Hematopoietic multipotent progenitor cell treated with erythropoietin and hydrocortisone succinate and interleukin-3 and kit ligand, for 17 days (in vitro differentiated cells): ENCODE measurements around the gene ZBTB40.

Experiments used
- DNase-seq: peaks from one replicate; pipeline ENCODE4 v3.0.0-alpha.2; 2015; ENCODE audit warnings: low spot score

The ZBTB40 gene, protein sequence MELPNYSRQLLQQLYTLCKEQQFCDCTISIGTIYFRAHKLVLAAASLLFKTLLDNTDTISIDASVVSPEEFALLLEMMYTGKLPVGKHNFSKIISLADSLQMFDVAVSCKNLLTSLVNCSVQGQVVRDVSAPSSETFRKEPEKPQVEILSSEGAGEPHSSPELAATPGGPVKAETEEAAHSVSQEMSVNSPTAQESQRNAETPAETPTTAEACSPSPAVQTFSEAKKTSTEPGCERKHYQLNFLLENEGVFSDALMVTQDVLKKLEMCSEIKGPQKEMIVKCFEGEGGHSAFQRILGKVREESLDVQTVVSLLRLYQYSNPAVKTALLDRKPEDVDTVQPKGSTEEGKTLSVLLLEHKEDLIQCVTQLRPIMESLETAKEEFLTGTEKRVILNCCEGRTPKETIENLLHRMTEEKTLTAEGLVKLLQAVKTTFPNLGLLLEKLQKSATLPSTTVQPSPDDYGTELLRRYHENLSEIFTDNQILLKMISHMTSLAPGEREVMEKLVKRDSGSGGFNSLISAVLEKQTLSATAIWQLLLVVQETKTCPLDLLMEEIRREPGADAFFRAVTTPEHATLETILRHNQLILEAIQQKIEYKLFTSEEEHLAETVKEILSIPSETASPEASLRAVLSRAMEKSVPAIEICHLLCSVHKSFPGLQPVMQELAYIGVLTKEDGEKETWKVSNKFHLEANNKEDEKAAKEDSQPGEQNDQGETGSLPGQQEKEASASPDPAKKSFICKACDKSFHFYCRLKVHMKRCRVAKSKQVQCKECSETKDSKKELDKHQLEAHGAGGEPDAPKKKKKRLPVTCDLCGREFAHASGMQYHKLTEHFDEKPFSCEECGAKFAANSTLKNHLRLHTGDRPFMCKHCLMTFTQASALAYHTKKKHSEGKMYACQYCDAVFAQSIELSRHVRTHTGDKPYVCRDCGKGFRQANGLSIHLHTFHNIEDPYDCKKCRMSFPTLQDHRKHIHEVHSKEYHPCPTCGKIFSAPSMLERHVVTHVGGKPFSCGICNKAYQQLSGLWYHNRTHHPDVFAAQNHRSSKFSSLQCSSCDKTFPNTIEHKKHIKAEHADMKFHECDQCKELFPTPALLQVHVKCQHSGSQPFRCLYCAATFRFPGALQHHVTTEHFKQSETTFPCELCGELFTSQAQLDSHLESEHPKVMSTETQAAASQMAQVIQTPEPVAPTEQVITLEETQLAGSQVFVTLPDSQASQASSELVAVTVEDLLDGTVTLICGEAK

DNA sequence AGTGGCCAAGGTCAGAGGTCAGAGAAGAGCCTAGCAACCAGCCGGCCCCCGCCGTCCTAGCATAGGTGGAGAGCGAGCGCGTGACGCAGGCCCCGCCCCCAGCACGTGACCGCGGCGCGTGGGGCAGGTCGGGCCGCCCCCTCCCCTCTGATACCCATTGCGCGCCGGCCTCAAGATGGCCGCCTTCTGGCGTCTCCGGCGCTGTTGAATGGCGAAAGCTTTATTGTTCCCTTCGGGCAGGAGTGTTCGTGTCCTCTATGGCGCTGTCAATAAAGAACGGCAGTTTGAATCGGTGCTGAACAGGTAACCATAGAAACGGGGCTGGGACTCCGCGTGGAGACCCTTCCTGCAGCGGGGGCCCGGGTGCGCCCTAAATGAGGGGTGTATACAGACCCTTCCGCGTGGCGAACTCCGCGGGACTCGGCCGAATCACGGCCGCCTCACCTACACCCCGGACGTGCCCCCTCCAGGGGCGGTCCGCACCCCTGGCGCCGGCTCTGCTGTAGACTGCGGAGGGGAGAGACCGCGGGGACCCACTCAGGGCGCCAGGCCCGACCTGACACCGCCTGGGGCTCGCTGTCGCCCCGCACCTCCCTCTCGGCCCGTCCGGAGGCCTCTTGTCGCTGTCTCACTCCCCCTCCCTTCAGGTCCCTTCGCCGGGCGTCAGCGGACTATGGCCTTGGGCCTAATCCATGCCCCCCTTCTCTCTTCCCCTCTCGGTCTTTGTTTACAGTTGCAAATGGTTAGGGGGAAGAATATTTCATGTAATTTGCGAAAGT is at the start of gene ZBTB40:
ZBTB40 (plus strand) TSS at position 150 of the 779 bp plus-strand sequence. CDS start 38,098 bp downstream, outside the sequence.
- peak; percentile 80 for DNase-seq

DNA sequence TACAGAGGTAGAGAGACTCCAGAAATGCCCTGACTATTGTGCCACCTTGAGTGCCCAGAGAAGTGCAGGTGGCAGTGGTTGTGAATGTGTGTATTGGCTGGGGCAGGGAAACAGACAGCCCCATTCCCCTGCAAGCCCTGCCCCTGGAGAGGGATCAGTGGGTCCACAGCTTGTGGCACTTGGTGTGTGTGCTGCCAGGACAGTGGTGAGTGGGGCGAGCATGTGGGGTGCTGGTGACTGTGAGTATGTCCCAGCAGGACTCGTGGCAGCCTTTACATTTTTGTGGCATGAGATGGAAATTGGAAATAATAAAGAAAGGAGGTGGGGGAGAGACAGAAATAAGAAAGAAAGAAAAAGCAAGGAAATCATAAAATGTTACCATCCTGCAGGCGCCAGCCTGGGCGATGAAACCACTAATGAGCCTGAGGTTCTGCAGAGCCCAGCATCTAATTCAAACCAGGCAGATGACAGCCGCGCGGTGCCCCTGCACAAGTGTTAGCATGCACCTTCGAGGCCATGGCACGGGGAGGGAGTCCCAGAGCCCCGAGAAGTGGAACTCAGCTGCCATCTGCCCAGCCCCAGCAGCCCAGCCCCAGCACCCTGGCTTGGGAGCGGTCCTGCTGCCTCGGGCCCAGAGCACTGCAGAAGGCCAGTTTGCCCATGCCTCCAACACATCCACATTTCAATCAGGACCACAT is 49.1 kb upstream of the ZBTB40 start:
- no peak for DNase-seq

DNA sequence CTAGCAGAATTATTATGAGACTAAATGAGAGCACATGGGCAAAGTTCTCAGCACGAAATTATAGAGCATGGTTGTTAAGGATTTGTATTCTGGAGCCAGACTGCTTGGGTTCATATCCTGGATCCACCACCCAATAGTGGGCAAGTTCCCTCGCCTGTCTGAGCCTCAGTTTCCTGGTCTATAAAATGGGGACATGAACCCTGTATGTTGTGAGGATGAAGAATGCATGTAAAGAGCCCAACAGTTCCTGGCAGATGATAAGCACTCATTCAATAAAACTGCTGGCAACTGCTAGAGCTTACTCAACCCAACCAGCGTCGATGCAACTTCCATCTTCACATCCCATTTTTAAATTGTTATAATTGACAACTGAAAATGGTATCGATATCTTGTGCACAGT is 47.2 kb upstream of the ZBTB40 start:
- DNase-seq: no peak

DNA sequence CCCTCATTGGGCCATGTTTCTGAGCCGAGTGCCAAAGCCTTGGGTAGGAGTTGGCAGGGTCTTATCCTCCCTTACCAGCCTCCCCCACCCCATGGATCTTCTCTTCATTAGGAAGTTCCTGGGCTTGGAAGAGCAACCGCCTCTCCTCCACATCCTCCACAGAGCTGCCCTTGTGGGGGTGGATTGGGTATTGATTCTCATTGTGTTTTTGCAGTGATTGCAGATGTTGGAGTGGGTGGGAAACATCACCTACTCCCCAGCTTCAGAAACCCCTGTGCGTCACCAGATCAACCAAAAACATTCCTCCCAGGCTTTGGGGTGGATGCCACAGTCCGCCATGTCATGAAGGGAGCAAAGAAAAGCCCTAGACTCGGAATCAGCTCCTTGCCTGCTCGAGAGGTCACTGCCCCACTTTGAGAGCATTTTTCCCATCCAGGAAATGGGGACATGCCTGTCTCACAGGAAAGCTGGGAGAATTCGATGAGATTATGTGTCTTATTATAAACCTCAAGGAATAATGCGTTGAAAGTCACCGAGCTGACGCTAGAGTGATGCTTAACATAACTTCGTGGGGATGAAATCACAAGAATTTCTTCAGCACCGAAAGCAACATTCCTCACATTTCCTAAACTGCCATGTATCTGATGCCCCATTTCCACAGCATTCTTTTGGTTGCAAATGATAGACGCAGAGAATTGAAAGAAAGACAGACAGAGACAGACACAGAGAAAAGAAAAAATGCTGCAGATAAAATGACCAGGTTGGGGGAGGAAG is 44.7 kb upstream of the ZBTB40 start:
- DNase-seq: no peak

DNA sequence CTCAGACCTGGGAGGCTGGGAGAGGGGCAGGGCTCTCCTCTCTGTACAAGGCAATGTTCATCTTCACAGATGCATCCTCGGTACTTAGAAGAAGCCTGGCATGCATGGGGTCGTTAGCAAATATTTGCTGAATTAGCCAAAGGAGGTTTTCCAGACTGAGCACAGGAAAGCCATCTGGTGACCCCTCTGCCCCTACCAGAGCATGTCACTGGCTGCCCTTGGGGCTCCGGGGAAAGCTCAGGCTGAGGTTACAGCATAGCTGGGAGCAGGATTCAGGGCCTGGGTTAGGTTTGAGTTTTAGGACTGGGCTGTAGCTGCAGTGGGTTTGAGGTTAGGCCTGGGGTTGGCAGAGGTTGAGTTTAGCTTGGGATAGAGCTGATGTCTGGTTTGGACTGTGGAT is 43.4 kb upstream of the ZBTB40 start:
- no peak for DNase-seq

DNA sequence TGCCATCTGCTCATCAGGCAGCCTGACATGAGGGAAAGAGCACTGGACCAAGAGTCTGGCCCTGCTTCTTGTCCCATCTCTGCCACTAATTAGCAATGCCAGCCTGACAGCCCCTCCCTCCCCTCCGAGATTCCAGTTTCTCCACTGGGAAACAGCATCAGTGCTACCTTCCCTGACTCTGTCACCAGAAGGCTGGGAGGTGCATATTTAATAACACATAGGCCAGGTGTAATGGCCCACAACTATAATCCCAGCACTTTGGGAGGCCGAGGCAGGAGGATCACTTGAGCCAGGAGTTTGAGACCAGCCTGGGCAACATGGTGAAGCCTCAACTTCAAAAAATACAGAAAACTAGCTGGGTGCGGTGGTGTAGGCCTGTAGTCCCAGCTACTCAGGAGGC is 41.2 kb upstream of the ZBTB40 start:
- DNase-seq: no peak

DNA sequence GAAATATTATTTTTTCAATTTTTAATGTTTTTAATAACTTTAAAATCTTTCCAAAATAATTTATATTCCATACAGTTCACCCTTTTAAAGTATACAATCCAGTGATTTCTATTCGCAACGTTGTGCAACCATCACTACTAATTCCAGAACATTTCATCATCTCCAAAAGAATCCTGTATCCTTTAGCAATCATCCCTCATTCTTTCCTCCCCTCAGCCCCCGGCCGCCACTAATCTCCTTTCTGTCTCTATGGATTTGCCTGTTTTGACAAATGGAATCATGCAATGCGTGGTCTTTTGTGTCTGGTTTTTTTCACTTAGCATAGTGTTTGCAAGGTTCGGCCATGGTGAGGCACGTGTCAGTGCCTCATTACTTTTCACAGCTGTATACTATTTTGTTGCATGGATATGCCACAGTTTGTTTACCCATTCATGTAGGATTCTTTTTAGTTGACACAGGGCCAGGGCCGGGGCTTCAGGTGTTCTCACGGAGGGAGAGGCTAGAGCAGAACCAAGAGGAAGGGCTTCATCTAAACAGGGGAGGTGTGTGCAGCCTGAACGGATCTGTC is 40.6 kb upstream of the ZBTB40 start:
- DNase-seq: no peak

DNA sequence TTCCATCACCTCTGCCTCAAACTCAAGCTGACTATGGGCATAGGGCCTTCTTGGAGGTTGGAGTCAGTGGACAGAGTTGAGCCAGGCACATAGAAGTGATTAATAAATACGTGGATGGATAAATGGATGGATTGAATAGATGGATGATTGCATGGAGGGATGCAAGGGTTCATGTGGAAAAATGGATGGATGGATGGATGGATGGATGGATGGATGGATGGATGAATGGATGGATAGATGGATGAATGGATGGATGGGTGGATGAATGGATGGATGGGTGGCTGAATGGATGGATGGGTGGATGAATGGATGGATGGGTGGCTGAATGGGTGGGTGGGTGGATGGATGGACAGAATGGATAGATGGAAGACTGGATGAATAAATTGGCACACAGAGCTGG is 40.1 kb upstream of the ZBTB40 start:
- DNase-seq: no peak

DNA sequence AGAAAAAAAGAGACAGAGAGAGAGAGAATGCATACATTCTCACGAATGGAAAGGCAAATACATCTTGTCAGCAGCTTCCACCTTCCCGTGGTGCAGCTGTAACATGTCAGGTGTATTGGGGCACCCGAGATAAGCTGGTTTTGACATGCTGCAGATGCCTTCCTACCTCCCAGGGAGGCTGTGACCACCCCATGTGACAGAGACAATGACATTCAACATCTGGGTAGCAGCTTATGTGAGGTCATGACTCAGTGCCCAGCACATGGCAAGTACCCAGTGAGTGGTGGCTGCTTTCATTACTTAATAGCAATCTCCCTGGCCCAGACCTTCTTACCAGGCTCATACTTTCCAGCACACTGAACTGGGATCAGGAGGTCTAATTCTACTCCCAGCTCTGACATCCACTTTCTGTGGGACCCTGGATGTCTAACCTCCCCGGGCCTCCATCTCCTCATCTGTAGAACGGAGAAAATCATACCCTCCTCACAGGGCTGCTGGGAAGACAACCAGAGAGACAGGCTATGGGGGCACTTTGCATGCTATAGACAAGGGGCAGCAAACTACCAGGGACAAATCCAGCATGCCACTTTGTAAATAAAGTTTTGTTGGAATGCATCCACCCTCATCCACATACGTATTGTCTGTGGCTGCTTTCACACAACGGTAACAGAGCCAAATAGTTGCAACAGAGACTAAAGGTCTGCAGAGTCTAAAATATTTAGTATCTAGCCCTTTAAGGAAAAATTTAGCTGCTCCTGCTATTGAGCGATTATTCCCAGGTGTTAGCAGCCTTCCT is 38.5 kb upstream of the ZBTB40 start:
- DNase-seq: no peak

DNA sequence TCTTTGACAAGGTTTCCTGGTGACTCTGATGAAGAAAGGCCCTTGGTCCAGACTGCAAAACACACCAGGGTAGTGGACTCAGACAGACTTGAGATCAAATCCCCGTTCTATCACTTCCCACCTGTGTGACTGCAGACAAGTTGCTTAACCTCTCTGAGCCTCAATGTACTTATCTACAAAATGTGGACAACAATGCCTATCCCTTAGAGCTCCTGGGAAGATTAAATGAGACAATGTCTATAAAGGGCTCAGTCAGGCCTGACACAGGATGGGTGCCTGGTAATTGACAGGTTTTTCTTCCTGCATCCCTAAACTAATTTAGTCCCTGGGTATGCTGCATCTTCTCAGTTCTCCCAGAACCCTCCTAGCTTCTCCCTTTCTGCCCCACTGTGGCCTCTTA is 37.9 kb upstream of the ZBTB40 start:
- DNase-seq: no peak

DNA sequence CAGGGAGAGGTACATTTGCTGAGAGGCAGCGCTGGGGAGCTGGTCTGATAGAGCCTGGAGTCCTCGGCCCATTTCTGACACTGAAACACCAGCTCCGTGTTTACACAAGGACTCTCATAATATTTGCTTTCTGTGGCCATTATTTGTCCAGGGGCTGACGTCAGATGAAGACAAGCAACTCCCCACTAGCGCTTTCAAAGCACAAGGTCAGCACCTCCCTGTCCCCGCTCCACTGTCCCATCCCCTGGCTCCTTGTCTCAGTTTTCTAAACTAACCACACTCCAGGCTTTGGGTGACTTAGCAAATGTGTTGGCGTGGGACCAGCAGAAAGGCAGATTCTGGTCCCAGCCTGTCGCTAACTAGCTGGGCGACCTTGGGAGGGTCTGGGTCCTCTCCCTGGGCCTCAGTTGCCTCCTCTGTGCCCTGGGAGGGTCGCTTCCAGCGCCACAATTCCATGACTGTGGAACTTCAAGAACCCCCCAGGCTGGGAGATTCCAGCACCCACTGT is 37.4 kb upstream of the ZBTB40 start:
- DNase-seq: no peak

DNA sequence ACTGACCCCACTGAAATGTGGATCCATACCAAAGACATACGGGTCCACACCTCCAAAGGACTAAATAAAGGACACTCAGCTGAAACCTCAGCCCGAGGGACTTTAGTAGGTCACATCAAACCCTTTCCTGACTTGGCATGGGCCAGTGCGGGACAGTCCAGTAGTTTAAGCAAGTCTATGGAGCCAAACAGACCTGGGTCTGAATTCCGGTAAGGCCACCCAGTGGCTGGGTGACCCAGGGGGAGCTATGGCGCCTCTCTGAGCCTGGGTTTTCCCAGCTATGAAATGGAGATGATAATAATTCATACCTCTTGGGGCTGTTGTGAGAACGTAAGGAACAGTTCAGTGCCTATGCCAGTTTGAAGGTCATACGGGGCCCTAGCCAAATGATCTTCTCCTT is 36.2 kb upstream of the ZBTB40 start:
- no peak for DNase-seq

DNA sequence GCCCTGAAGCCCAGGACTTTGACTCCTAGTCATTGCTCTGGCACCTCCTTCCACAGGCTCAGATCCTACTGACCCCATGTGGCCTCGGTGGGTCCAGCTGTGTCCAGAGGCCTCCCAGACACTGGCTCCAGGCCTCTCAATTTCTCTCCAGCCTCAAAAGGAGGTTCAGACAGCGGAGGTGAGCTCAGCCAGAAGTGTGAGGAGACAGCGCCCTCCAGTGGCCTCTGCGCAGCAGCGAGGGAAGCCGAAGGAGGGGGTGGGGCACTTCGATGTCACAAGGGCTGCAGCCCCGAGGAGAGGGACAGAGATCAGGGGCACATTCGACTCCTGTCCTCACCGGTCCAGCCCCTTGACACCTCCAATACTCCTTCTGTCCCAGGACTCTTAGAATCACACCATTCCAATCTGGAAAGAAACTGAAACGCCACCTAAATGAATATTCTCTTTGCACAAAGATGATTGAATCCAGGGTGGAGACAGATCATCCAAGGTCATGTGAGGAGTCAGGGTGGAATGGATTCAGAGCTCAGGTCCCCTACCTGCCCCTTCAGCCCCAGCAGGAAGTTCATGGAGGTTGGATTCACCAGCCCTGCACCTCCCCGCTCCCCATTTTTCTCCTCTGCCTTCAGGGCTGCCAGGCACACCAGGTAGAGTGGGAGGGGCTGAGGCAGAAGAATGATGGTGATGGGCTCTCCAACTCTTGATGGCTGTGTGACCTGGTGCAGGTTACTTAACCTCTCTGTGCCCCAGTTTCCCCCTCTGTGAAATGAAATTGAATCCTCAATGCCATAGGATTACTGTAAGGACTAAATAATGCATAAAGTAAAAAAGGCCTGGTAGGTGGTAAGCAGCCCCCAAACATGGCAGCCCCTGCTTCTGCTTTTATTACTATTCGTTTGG is 34.8 kb upstream of the ZBTB40 start:
- peak; percentile 14 for DNase-seq

DNA sequence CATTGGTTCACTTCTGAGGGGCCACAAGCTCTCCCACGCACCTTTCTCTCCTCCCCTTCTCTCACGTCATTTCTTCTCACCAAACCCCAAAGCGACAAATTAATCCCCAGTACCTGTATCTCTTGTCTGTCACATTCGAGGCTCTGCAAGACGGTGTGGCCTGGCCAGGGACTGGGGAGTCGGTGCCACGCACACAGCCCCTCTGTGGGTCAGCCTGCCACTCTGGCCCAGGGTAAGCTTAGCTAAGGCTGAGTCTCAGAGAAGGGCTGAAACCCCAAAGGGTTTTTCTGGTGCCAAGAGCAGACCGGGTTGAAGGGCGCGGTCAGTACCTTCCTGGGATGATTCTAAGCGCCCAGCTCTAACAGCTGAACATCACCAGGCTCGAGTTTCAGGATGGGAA is 34.2 kb upstream of the ZBTB40 start:
- no peak for DNase-seq

DNA sequence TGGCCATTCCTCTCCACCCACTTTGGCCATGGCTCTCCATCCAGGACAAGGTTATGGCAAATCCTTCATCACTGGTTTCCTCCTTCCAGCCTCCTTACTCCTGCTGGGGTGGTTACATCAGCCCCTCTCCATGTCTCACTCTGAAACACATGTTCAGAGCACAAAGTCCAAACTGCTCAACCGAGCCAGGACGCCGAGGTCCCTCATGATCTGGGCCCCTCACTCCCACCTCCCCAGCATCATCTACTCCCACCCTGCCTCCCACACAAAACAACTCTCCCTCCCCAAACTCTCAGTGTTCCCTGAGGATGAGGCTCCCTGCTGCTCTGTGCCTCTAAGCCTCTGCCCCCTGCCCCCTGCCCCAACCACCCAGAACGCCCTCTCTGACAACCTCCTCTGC is 33.3 kb upstream of the ZBTB40 start:
- DNase-seq: no peak

DNA sequence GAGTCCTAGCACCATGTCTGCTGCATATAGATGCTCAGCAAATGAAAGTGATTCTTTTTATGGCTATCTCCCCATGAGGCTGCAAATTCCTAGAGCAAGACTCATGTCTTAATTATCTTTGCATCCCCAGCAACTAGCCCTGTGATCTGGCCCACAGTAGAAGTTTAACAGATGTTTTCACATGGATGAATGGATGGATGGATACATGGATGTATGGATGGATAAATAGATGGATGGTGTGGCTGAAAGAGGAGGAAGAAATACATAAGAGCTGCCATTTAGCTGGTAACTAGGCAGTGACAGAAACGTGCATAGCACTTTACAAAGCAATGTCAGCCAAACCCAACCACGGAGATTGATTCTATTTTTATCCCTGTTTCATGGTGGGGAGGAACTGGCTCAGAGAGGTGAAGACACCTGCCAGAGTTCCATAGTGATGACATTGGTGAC is 32.7 kb upstream of the ZBTB40 start:
- DNase-seq: no peak

DNA sequence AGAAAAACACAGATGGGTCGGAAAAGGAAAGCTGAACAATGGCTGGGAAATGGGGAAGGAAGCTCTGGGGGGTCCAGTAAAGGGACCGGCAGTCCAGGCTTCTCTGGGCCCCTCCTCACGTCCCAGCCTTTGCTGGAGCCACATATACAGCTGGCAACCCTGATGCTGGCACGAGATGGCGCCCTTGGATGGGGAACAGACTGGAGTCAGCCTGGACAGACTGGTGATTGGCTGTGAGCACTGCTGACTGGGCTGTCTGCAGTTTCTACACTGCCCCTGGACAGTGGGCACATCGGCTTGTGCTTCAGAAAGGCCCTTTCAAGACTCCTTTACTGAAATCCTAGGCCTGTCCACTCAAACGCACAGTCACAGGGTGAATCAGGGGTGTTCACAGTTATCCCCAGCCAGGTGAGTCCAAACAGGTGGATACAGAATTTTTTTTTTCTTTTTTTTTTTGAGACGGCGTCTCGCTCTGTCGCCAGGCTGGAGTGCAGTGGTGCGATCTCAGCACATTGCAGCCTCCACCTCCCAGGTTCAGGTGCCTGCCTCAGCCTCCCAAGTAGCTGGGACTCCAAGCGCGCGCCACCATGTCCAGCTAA is 31.1 kb upstream of the ZBTB40 start:
- DNase-seq: peak; percentile 50
